ENCODE results near the gene EPHB1.

Gene EPHB1

GRCh38 chr3:134850761-134851160 lies 55.7 kb downstream of the EPHB1 start:
- DNase-seq (ENCODE audit: low read depth in 2 of 2): no peak

GRCh38 chr3:134852132-134852531 lies 57.1 kb downstream of the EPHB1 start:
- no peak for DNase-seq (ENCODE audit: low read depth in 2 of 2)

- no peak for DNase-seq (ENCODE audit: low read depth in 2 of 2)
Measured at GRCh38 chr3:134852893-134853351, 57.9 kb downstream of the EPHB1 start.

- no peak for DNase-seq (ENCODE audit: low read depth in 2 of 2)
Measured at GRCh38 chr3:134854254-134854653, 59.2 kb downstream of the EPHB1 start.

GRCh38 chr3:134857356-134857755 lies 62.3 kb downstream of the EPHB1 start:
- no peak for DNase-seq (ENCODE audit: low read depth in 2 of 2)

- no peak for DNase-seq (ENCODE audit: low read depth in 2 of 2)
Measured at GRCh38 chr3:134857776-134858362, 62.8 kb downstream of the EPHB1 start.

GRCh38 chr3:134858441-134859035 lies 63.5 kb downstream of the EPHB1 start:
- no peak for DNase-seq (ENCODE audit: low read depth in 2 of 2)

- no peak for DNase-seq (ENCODE audit: low read depth in 2 of 2)
Measured at GRCh38 chr3:134859341-134859740, 64.3 kb downstream of the EPHB1 start.

- DNase-seq (ENCODE audit: low read depth in 2 of 2): no peak
Measured at GRCh38 chr3:134860141-134860540, 65.1 kb downstream of the EPHB1 start.

GRCh38 chr3:134863915-134864314 lies 68.9 kb downstream of the EPHB1 start:
- DNase-seq (ENCODE audit: low read depth in 2 of 2): no peak

- no peak for DNase-seq (ENCODE audit: low read depth in 2 of 2)
Measured at GRCh38 chr3:134864636-134865035, 69.6 kb downstream of the EPHB1 start.

GRCh38 chr3:134867277-134867676 lies 72.2 kb downstream of the EPHB1 start:
- DNase-seq (ENCODE audit: low read depth in 2 of 2): no peak

GRCh38 chr3:134869153-134869726 lies 74.2 kb downstream of the EPHB1 start:
- DNase-seq (ENCODE audit: low read depth in 2 of 2): no peak

- DNase-seq (ENCODE audit: low read depth in 2 of 2): no peak
Measured at GRCh38 chr3:134871818-134872217, 76.8 kb downstream of the EPHB1 start.

- DNase-seq (ENCODE audit: low read depth in 2 of 2): no peak
Measured at GRCh38 chr3:134872440-134873388, 77.7 kb downstream of the EPHB1 start.

- DNase-seq (ENCODE audit: low read depth in 2 of 2): no peak
Measured at GRCh38 chr3:134873789-134874188, 78.7 kb downstream of the EPHB1 start.

GRCh38 chr3:134874737-134875413 lies 79.8 kb downstream of the EPHB1 start:
- DNase-seq (ENCODE audit: low read depth in 2 of 2): no peak

- no peak for DNase-seq (ENCODE audit: low read depth in 2 of 2)
Measured at GRCh38 chr3:134876836-134877235, 81.8 kb downstream of the EPHB1 start.

- DNase-seq (ENCODE audit: low read depth in 2 of 2): no peak
Measured at GRCh38 chr3:134877788-134878187, 82.7 kb downstream of the EPHB1 start.

GRCh38 chr3:134879990-134880389 lies 84.9 kb downstream of the EPHB1 start:
- no peak for DNase-seq (ENCODE audit: low read depth in 2 of 2)

GRCh38 chr3:134880431-134880830 lies 85.4 kb downstream of the EPHB1 start:
- no peak for DNase-seq (ENCODE audit: low read depth in 2 of 2)

GRCh38 chr3:134881305-134881704 lies 86.2 kb downstream of the EPHB1 start:
- no peak for DNase-seq (ENCODE audit: low read depth in 2 of 2)

Data from stimulated activated CD4-positive, alpha-beta T cell treated with anti-CD3 and anti-CD28 coated beads, Interleukin-15, amount 100 ng/mL, for 48 hours (primary cell).